Mesothelial cell of epicardium (in vitro differentiated cells): ENCODE measurements around the gene HIPK1. TPM values are rescaled to one million over a fixed set of nuclear protein-coding genes. Genes with fewer than 3 reads are reported as not detected.
"Not testable (repeated sequence)": the region's sequence is repeated elsewhere in the genome, so short reads cannot be mapped to it uniquely, and the experiment has no call there.

Source experiments
- DNase-seq, 2 experiments: peaks; one replicate each; pipeline ENCODE4 v3.0.0; 2021; ENCODE audit warnings: low spot score in 2 of 2; ENCODE audit not compliant: unreplicated experiment in 2 of 2
- H3K27ac Mint-ChIP-seq: 2 replicates; pipeline ENCODE4 v1.8.0; 2021; ENCODE audit warnings: mixed read lengths
- H3K27me3 Mint-ChIP-seq: 2 replicates; pipeline ENCODE4 v1.8.0; 2021; ENCODE audit warnings: low read depth, mixed read lengths
- H3K36me3 Mint-ChIP-seq: 2 replicates; pipeline ENCODE4 v1.8.0; 2021; ENCODE audit warnings: mixed read lengths
- H3K4me1 Mint-ChIP-seq: 2 replicates; pipeline ENCODE4 v1.8.0; 2021; ENCODE audit warnings: mixed read lengths
- H3K4me3 Mint-ChIP-seq: 2 replicates; pipeline ENCODE4 v1.8.0; 2021; ENCODE audit warnings: mild to moderate bottlenecking, moderate library complexity, mixed read lengths
- H3K9me3 Mint-ChIP-seq: 2 replicates; pipeline ENCODE4 v1.8.0; 2021; ENCODE audit warnings: mixed read lengths
- CTCF ChIP-seq: fragments of 200-600 bp; sonication (generic); IDR thresholded peaks from one replicate; pipeline ENCODE4 v1.5.0; 2021; ENCODE audit warnings: antibody characterized with exemption; ENCODE audit not compliant: unreplicated experiment
- total RNA-seq: library from RNA; stranded (reverse); gene quantifications from 3 replicates; pipeline ENCODE4 v1.2.1, GENCODE V29; 2021

The HIPK1 gene
- total RNA-seq, 1 donor from 2014 or later, result 43.9 TPM

- peaks cover 24% of the 10 kb centered on the region for H3K9me3 Mint-ChIP-seq
- peaks cover 2% of the 10 kb centered on the region for H3K36me3 Mint-ChIP-seq
- peaks cover 22% of the 10 kb centered on the region for H3K4me1 Mint-ChIP-seq
- no peak for DNase-seq
- no peak overlapping the region for H3K27ac Mint-ChIP-seq
- no peak for TF ChIP-seq CTCF
- H3K27me3 Mint-ChIP-seq, result no peaks in the 10 kb centered on the region
- no peak overlapping the region for H3K4me3 Mint-ChIP-seq
Measured at GRCh38 chr1:114000406-114000805, 71.3 kb downstream of the HIPK1 start.

GRCh38 chr1:114002492-114003239, 73.5 kb downstream of the HIPK1 start:
- Mint-ChIP-seq H3K27ac (peak overlapping the region; percentile 77), H3K9me3 (peaks cover 10% of the 10 kb centered on the region), H3K4me1 (peaks cover 22% of the 10 kb centered on the region), H3K36me3 (no peaks in the 10 kb centered on the region), H3K27me3 (no peaks in the 10 kb centered on the region), H3K4me3 (no peak overlapping the region)
- DNase-seq, result no peak
- no peak for TF ChIP-seq CTCF

GRCh38 chr1:114003431-114003830, 74.3 kb downstream of the HIPK1 start:
- Mint-ChIP-seq H3K4me1 (peaks cover 25% of the 10 kb centered on the region), H3K4me3 (no peak overlapping the region), H3K27ac (no peak overlapping the region), H3K27me3 (no peaks in the 10 kb centered on the region), H3K9me3 (peaks cover 10% of the 10 kb centered on the region), H3K36me3 (no peaks in the 10 kb centered on the region)
- DNase-seq, result no peak
- no peak for TF ChIP-seq CTCF

GRCh38 chr1:114006825-114007224, 77.7 kb downstream of the HIPK1 start:
- DNase-seq, H3K36me3 Mint-ChIP-seq, H3K27ac Mint-ChIP-seq, H3K4me3 Mint-ChIP-seq, H3K27me3 Mint-ChIP-seq: not testable (repeated sequence)
- Mint-ChIP-seq H3K4me1 (peaks cover 26% of the 10 kb centered on the region), H3K9me3 (peaks cover 10% of the 10 kb centered on the region)

GRCh38 chr1:114008480-114008941, 79.4 kb downstream of the HIPK1 start:
- no peak for DNase-seq
- peaks cover 10% of the 10 kb centered on the region for H3K9me3 Mint-ChIP-seq
- no peaks in the 10 kb centered on the region for H3K27me3 Mint-ChIP-seq
- no peak overlapping the region for H3K4me3 Mint-ChIP-seq
- no peaks in the 10 kb centered on the region for H3K36me3 Mint-ChIP-seq
- peaks cover 14% of the 10 kb centered on the region for H3K4me1 Mint-ChIP-seq
- TF ChIP-seq CTCF, result no peak
- no peak overlapping the region for H3K27ac Mint-ChIP-seq

GRCh38 chr1:114008993-114009392, 79.9 kb downstream of the HIPK1 start:
- Mint-ChIP-seq H3K27ac (no peak overlapping the region), H3K4me3 (no peak overlapping the region), H3K9me3 (peaks cover 10% of the 10 kb centered on the region), H3K27me3 (no peaks in the 10 kb centered on the region), H3K36me3 (no peaks in the 10 kb centered on the region), H3K4me1 (peaks cover 9% of the 10 kb centered on the region)
- no peak for DNase-seq
- TF ChIP-seq CTCF, result no peak
